Esophagus (tissue), 2 donors: ENCODE measurements around the gene COBL. TPM values are rescaled to one million over a fixed set of nuclear protein-coding genes. Genes with fewer than 3 reads are reported as not detected.
A peak's percentile ranks its signal among the peaks of the same experiment; 100 is the strongest.

Source experiments
- H3K27ac ChIP-seq, 2 donors: one replicate each; pipeline ENCODE4 v1.5.1; 2013; ENCODE audit warnings: low read depth in 2 of 2, mild to moderate bottlenecking in 2 of 2, inconsistent platforms in 1 of 2, low read length in 1 of 2, moderate library complexity in 1 of 2
- H3K27me3 ChIP-seq, 2 donors: one replicate each; pipeline ENCODE4 v1.6.1; 2013; ENCODE audit warnings: low read length in 2 of 2, control low read depth in 1 of 2, mild to moderate bottlenecking in 1 of 2; ENCODE audit not compliant: insufficient read depth in 2 of 2, control insufficient read depth in 1 of 2
- H3K36me3 ChIP-seq, 2 donors: one replicate each; pipeline ENCODE4 v1.6.1; 2013; ENCODE audit warnings: low read length in 1 of 2; ENCODE audit not compliant: control insufficient read depth in 2 of 2, insufficient read depth in 2 of 2
- H3K4me1 ChIP-seq, 2 donors: one replicate each; pipeline ENCODE4 v1.6.1; 2013; ENCODE audit warnings: low read length in 1 of 2; ENCODE audit not compliant: control insufficient read depth in 2 of 2, insufficient read depth in 2 of 2
- H3K4me3 ChIP-seq, 2 donors: one replicate each; pipeline ENCODE4 v1.5.1; 2013; ENCODE audit warnings: low read length in 2 of 2, mild to moderate bottlenecking in 2 of 2, low read depth in 1 of 2, moderate library complexity in 1 of 2
- H3K9me3 ChIP-seq, 2 donors: one replicate each; pipeline ENCODE4 v1.6.1; 2013; ENCODE audit warnings: mild to moderate bottlenecking in 2 of 2, low read depth in 1 of 2, low read length in 1 of 2, moderate library complexity in 1 of 2; ENCODE audit not compliant: control insufficient read depth in 2 of 2, insufficient read depth in 1 of 2
- WGBS, 2 donors: extraction: QIAGEN DNeasy Blood & Tissue Kit; methylation state at CpG; one replicate each; pipeline ENCODE4 v1.1.7; 2013; 5-methylcytosine and 5-hydroxymethylcytosine counted together
- polyA plus RNA-seq, 2 donors: library from polyadenylated mRNA; stranded (reverse); fragments of 200-250 nt; gene quantifications; one replicate each; pipeline ENCODE4 v1.2.3, GENCODE V29; 2013
- donor health status: healthy with polysubstance abuse.
- donor health status: Bipolar disorder and iron deficiency.

Gene COBL
- polyA plus RNA-seq, 2 donors: 3.6 to 6.1 TPM

DNA sequence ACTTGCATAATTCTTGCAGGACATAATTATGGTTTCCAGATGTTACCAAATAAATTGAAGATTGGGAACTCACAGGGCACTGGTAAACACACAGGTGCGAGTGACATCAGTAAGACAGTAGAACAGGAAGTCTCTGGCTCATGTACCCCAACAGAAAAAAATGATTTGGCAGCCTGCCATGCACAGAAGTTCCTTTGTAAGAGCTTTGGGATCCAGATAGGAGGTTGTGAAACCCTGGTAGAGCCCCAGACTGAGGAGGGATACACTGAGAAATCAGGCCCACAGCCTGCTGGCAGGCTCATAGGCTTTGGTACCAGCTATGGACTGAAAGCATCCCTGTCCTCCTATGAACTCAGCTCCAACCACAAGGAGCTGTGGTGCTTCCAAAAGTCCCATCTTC lies 118.0 kb downstream of the COBL start:
- WGBS, 2 donors: 58 to 65% methylated on average over 1 of the region's 1 CpG
- Histone ChIP-seq H3K9me3 (no peaks in the 10 kb centered on the region), H3K4me3 (no peak overlapping the region), H3K27ac (no peak overlapping the region), H3K4me1 (no peaks in the 10 kb centered on the region), H3K36me3 (no peaks in the 10 kb centered on the region), H3K27me3 (no peaks in the 10 kb centered on the region)

DNA sequence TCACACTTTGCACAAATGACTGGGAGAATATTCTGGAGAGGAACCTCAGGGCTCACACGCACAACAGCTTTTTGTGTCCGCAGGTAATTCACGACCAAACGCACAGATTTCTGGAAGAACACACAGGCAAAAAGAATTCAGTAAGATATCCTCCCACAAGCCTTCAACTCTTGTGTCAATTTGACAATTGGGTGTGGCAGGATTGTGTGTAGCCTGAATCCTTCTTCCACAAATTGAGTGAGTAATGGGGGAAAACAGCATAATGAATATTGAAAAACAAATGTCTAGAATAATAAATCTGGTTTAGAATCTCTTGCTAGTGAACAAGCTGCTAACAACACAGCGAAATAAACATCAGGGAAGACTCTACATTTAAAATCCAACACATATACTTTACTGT lies 125.6 kb downstream of the COBL start:
- peaks cover 3 to 4% of the 10 kb centered on the region in 2 donors for H3K36me3 ChIP-seq
- WGBS, 2 donors: 83 to 90% methylated on average over 5 of the region's 5 CpGs
- H3K9me3 ChIP-seq: no peaks in the 10 kb centered on the region
- peaks cover 0 to 4% of the 10 kb centered on the region in 2 donors for H3K4me1 ChIP-seq
- no peak overlapping the region for H3K27ac ChIP-seq
- no peaks in the 10 kb centered on the region for H3K27me3 ChIP-seq
- no peak overlapping the region for H3K4me3 ChIP-seq

DNA sequence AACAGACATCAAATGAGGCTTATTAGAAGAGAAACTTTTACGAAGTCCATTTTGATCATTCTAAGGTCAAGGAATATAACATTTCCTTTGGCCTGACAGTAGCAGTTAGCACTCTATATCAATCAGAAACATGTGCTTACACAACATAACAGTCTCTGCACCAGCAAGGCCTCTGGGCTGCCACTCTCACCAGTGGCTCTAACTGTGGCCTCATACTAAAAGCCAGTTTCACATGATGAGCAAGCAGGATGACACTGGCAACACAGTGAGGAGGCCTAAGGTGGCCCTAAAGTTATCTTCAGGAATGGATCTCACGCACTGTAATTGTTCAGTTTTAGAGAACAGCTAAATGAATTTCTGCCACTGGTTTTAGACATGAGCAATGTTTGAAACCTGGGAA lies 126.8 kb downstream of the COBL start:
- Histone ChIP-seq H3K9me3 (no peaks in the 10 kb centered on the region), H3K4me3 (no peak overlapping the region), H3K4me1 (peaks cover 0 to 4% of the 10 kb centered on the region in 2 donors), H3K27me3 (no peaks in the 10 kb centered on the region), H3K27ac (no peak overlapping the region), H3K36me3 (peaks cover 3 to 4% of the 10 kb centered on the region in 2 donors)
- WGBS, 2 donors: 75 to 98% methylated on average over 2 of the region's 2 CpGs

DNA sequence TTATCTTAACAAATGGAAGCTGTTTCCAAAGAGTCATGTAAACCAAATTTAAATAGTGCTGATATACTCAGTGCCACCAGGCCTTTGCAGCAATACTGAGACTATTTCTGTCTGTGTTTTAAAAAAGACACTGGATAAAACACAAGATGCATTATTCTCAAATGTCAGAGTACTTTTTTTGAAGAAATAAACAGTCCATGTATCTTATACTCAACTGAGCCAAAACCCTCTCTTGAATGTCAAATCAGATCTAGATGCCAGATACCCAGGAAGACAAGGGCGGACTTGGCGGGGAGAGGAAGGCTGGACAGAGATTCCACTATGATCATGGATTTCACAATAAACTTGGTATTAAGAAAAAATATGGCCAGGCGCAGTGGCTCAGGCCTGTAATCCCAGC lies 127.6 kb downstream of the COBL start:
- no peaks in the 10 kb centered on the region for H3K27me3 ChIP-seq
- H3K36me3 ChIP-seq: peaks cover 3 to 4% of the 10 kb centered on the region in 2 donors
- H3K9me3 ChIP-seq: no peaks in the 10 kb centered on the region
- H3K4me1 ChIP-seq: peaks cover 0 to 4% of the 10 kb centered on the region in 2 donors
- H3K27ac ChIP-seq: no peak overlapping the region
- 90 to 95% methylated on average over 3 of the region's 3 CpGs for WGBS, 2 donors
- no peak overlapping the region for H3K4me3 ChIP-seq

DNA sequence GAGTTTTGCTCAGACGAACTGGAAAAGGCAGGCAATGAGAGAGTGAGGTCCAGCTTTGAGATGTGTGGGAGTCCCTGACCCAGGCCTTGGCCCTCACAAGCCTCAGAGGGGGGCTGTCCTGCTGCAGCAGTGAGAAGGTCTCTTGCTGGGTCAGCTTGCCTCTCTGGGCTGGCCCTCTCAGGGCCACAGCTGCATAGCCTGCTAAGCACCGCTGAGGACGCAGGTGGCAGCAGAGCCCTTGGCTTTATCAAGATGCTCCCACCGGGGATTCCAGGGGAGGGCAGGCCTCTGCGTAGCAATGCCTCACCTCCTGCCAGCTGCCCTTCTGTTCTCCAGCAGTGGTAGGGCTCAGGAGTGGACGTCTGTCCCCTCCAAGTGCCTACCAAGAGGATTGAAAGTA lies 128.7 kb downstream of the COBL start:
- Histone ChIP-seq H3K27me3 (no peaks in the 10 kb centered on the region), H3K4me1 (peaks cover 0 to 4% of the 10 kb centered on the region in 2 donors), H3K4me3 (no peak overlapping the region), H3K36me3 (peaks cover 3 to 4% of the 10 kb centered on the region in 2 donors), H3K27ac (no peak overlapping the region), H3K9me3 (no peaks in the 10 kb centered on the region)
- 67% methylated on average over 6 of the region's 6 CpGs for WGBS, 2 donors

DNA sequence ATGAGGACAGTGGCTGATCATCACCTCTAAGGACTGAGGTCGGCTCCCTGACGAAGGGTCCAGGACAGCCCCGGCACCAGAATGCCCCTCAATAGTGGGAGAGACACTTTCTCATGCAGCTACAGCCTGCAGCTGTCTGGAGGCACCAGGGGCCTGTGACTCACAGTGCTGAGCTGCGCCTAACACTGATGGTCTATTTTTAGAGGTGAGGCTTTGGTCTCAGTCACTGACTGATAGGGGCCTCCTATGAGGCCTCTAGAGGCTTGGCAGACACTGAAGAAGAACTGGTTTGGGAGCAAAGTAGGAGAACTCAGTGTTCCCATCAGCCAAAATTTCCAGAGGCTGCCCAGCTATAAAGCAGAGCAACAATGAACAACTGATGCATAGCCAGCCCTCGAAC lies 130.1 kb downstream of the COBL start:
- WGBS, 2 donors: 66 to 83% methylated on average over 5 of the region's 5 CpGs
- H3K27ac ChIP-seq: peak overlapping the region in 1 of 2 donors; percentile 1

DNA sequence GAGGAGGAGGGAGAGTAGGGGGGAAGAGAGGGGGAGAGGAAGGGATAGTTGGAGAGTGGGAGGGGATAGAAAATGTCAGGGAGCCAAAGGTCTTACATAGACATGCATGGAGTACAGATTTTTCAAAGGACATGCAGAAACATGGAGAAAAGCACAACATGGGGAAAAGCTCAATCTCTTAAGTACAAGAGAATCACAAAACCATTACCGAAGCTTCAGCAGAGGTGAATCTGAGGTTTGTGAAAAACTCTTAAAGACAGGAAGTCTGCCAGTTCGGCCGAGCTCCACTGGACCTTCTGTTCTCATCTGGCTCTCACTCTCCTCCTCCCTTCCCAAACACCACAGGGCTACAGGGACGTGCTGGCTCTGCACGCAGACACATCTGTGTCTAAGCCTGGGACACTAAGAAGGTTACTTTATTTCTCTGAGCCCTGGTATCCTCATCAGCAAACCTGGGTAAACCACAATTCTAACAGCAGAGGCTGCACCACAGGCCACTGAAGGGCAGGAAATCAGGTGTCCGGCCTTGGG lies 133.9 kb downstream of the COBL start:
- peaks cover 3 to 6% of the 10 kb centered on the region in 2 donors for H3K4me1 ChIP-seq
- H3K9me3 ChIP-seq: no peaks in the 10 kb centered on the region
- H3K36me3 ChIP-seq: peaks cover 0 to under 1% of the 10 kb centered on the region in 2 donors
- no peaks in the 10 kb centered on the region for H3K27me3 ChIP-seq
- H3K27ac ChIP-seq: no peak overlapping the region
- no peak overlapping the region for H3K4me3 ChIP-seq
- WGBS, 2 donors: 63 to 69% methylated on average over 6 of the region's 6 CpGs

More for the DNA sequence above, 130.1 kb downstream of the COBL start:
- no peak overlapping the region for H3K4me3 ChIP-seq
- no peaks in the 10 kb centered on the region for H3K27me3 ChIP-seq
- H3K9me3 ChIP-seq: no peaks in the 10 kb centered on the region
- peaks cover 0 to 6% of the 10 kb centered on the region in 2 donors for H3K4me1 ChIP-seq
- H3K36me3 ChIP-seq: peaks cover 3 to 4% of the 10 kb centered on the region in 2 donors

DNA sequence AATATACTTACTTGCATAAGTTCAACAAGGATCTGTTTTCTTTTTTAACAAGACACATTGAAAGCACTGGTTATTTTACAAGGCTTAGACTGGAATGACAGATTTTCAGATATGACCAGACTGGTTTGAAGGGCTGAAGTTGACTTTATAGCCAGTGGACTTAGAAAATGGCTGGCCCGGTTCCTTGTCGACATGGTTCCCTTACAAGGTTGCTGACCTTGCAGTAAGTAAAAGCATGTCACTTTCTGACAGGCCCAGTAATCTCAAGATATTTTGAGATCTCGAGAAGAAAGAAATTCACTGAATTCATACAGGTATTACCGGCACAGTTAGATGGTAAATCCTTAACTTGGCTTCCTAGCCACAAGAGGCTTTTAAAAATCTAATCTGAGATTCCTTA lies 136.5 kb downstream of the COBL start:
- Histone ChIP-seq H3K27ac (no peak overlapping the region), H3K27me3 (no peaks in the 10 kb centered on the region), H3K36me3 (no peaks in the 10 kb centered on the region), H3K4me3 (no peak overlapping the region), H3K4me1 (peaks cover 2 to 3% of the 10 kb centered on the region in 2 donors), H3K9me3 (no peaks in the 10 kb centered on the region)
- 74 to 75% methylated on average over 4 of the region's 4 CpGs for WGBS, 2 donors

DNA sequence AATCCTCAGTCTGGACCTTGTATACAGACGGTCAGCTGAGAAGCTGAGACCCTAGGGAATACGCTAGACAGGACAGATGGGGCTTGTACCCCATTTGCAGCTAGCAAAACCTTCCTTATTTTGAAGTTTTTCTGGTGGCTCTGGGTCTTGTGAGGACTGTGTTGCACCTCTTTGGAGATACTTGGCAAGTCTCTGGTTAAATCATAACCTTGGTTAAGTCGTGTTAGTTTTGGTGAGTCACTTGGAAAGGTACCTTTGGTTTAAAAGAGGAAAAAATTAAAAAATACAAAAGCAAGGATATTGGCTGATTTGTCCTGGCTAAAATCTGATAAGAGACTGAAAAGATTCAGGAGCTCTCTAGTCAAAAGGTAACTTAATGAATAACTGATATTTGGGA lies 140.6 kb downstream of the COBL start:
- Histone ChIP-seq H3K27me3 (no peaks in the 10 kb centered on the region), H3K36me3 (no peaks in the 10 kb centered on the region)
- 43 to 56% methylated on average over 3 of the region's 3 CpGs for WGBS, 2 donors

DNA sequence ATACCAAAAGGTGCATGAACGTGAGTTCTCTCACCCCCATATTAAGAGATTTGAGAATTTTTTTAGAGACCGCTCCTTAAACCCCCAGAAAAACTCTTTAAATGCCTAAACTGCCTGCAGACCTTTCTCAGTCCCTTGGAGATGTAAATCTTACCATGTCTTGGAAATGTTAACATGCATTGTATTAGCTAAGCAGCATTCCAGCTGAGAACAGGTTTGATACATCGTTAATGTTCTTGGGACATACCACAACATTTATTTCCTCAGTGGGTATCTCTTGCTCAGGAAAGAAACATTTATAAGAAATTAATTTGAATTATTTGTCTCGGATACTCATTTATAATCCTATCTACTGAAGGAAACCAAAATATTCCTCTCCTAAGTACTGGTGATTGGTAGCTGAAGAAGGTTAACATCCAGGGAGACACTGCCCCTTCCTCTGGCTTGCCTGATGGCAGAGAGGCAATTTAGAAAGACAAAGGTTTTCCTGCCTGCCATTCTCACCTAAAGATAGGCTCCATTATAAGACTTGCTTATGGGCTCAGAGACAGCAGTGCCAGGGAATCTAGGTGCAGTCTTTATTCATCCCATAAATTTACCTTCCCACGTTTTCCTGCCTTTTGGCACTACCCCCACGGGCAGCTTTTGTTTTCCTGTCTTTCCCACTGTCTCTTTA lies 141.2 kb downstream of the COBL start:
- no peak overlapping the region for H3K27ac ChIP-seq

More for the DNA sequence above, 140.6 kb downstream of the COBL start:
- H3K9me3 ChIP-seq: no peaks in the 10 kb centered on the region
- no peak overlapping the region for H3K4me3 ChIP-seq
- H3K4me1 ChIP-seq: no peaks in the 10 kb centered on the region
- no peak overlapping the region for H3K27ac ChIP-seq

More for the DNA sequence above, 141.2 kb downstream of the COBL start:
- Histone ChIP-seq H3K36me3 (no peaks in the 10 kb centered on the region), H3K4me3 (no peak overlapping the region), H3K9me3 (no peaks in the 10 kb centered on the region), H3K4me1 (no peaks in the 10 kb centered on the region), H3K27me3 (no peaks in the 10 kb centered on the region)
- 59 to 68% methylated on average over 6 of the region's 6 CpGs for WGBS, 2 donors
